Testis (tissue), 3 donors: ENCODE data around the gene FHAD1. TPM values are rescaled to one million over a fixed set of nuclear protein-coding genes. Genes with fewer than 3 reads are reported as not detected.
A peak's percentile ranks its signal among the peaks of the same experiment; 100 is the strongest.

ENCODE experiments used
- DNase-seq: peaks from one replicate; pipeline ENCODE4 v3.0.0-alpha.2; 2019
- H3K27ac ChIP-seq, 2 donors: fragments of 200-600 bp; sonication (generic); one replicate each; pipeline ENCODE4 v1.5.1; 2019
- H3K27me3 ChIP-seq: fragments of 200-600 bp; sonication (generic); one replicate; pipeline ENCODE4 v1.5.1; 2019
- H3K36me3 ChIP-seq: fragments of 200-600 bp; sonication (generic); one replicate; pipeline ENCODE4 v1.5.1; 2017; ENCODE audit warnings: low read depth; ENCODE audit errors: missing control alignments
- H3K4me1 ChIP-seq: fragments of 200-600 bp; sonication (generic); one replicate; pipeline ENCODE4 v1.5.1; 2019
- H3K4me3 ChIP-seq, 2 donors: fragments of 200-600 bp; sonication (generic); one replicate each; pipeline ENCODE4 v1.5.1; 2017 to 2019
- H3K9me3 ChIP-seq: fragments of 200-600 bp; sonication (generic); one replicate; pipeline ENCODE4 v1.5.1; 2017
- POLR2A ChIP-seq: fragments of 450-650 bp; IDR thresholded peaks from one replicate; pipeline ENCODE4 v1.6.1; 2017; ENCODE audit warnings: antibody characterized with exemption, mild to moderate bottlenecking, moderate library complexity
- WGBS, 2 donors: methylation state at CpG; one replicate each; pipeline ENCODE4 v1.1.5; 2018; 5-methylcytosine and 5-hydroxymethylcytosine counted together
- intact Hi-C: fragments of 100-400 bp; cut with DNase I; formaldehyde crosslinking; loops from one replicate; pipeline ENCODE4 v1.15.1; 2023; ENCODE audit warnings: low total_unique reads
- polyA plus RNA-seq: library from polyadenylated mRNA; stranded (reverse); fragments of 350-450 nt; fragmentation: Illumina TruSeq; extraction: RNeasy Lipid Tissue Mini Kit (QIAGEN cat#74804); gene quantifications from one replicate; pipeline ENCODE4 v1.2.3, GENCODE V29; 2014; ENCODE audit warnings: low read depth, low replicate concordance; ENCODE audit not compliant: insufficient read depth
- total RNA-seq, 2 donors: library from RNA; depleted of rRNA; stranded (reverse); fragments of >200 nt; gene quantifications; one replicate each; pipeline ENCODE4 v1.2.3, GENCODE V29; 2016
- TF ChIP-seq, protein P1 (sequence below), 3 experiments: fragments of 450-650 bp in 2 of 3; fragments of 200-600 bp in 1 of 3; sonication (generic) in 1 of 3; IDR thresholded peaks; one replicate each; pipeline ENCODE4 v1.5.1; 2016 to 2019; ENCODE audit warnings: antibody characterized with exemption in 3 of 3, mild to moderate bottlenecking in 2 of 3, moderate library complexity in 1 of 3

FHAD1 gene
- total and polyA plus RNA-seq, 3 donors from 2014 or later, result 22.0 to 73.3 (median 59.0) TPM

DNA sequence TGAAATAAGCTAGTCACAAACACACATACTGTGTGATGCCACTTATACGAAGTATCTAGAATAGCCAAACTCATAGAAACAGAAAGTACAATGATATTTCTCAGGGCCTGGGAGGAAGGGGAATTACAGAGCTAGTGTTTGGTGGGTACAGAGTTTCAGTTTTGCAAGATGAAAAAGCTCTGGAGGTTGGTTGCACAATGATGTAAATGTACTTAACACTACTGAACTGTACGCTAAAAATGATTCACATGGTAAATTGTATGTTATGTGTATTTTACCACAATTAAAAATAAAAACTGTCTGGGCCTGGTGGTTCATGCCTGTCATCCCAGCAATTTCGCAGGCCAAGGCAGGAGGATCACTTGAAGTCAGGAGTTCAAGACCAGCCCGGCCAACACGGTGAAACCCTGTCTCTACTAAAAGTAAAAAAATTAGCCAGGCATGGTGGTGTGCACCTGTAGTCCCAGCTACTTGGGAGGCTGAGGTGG, 15.3 kb upstream of the FHAD1 start:
- no peaks in the 10 kb centered on the region for H3K27me3 ChIP-seq
- no peak overlapping the region for H3K27ac ChIP-seq
- TF ChIP-seq POLR2A, result no peak
- TF ChIP-seq, protein P1, sequence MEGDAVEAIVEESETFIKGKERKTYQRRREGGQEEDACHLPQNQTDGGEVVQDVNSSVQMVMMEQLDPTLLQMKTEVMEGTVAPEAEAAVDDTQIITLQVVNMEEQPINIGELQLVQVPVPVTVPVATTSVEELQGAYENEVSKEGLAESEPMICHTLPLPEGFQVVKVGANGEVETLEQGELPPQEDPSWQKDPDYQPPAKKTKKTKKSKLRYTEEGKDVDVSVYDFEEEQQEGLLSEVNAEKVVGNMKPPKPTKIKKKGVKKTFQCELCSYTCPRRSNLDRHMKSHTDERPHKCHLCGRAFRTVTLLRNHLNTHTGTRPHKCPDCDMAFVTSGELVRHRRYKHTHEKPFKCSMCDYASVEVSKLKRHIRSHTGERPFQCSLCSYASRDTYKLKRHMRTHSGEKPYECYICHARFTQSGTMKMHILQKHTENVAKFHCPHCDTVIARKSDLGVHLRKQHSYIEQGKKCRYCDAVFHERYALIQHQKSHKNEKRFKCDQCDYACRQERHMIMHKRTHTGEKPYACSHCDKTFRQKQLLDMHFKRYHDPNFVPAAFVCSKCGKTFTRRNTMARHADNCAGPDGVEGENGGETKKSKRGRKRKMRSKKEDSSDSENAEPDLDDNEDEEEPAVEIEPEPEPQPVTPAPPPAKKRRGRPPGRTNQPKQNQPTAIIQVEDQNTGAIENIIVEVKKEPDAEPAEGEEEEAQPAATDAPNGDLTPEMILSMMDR (IDR thresholded peaks at IDR 0.05), result no peak
- H3K9me3 ChIP-seq, result no peaks in the 10 kb centered on the region
- no peak overlapping the region for H3K4me3 ChIP-seq
- H3K4me1 ChIP-seq, result no peaks in the 10 kb centered on the region
- DNase-seq, result no peak
- H3K36me3 ChIP-seq, result no peaks in the 10 kb centered on the region
- WGBS, 2 donors, result 78 to 91% methylated on average over 5 of the region's 5 CpGs
- intact Hi-C loops, result no loop called here

GRCh38 chr1:15233689-15234088, 13.3 kb upstream of the FHAD1 start:
- H3K27ac ChIP-seq, result no peak overlapping the region
- no peaks in the 10 kb centered on the region for H3K36me3 ChIP-seq
- no peak overlapping the region for H3K4me3 ChIP-seq
- no peaks in the 10 kb centered on the region for H3K4me1 ChIP-seq
- intact Hi-C loops, result no loop called here
- H3K9me3 ChIP-seq, result no peaks in the 10 kb centered on the region
- no peak for TF ChIP-seq POLR2A
- TF ChIP-seq, protein P1 (IDR thresholded peaks at IDR 0.05), result no peak
- DNase-seq, result no peak
- H3K27me3 ChIP-seq, result no peaks in the 10 kb centered on the region

DNA sequence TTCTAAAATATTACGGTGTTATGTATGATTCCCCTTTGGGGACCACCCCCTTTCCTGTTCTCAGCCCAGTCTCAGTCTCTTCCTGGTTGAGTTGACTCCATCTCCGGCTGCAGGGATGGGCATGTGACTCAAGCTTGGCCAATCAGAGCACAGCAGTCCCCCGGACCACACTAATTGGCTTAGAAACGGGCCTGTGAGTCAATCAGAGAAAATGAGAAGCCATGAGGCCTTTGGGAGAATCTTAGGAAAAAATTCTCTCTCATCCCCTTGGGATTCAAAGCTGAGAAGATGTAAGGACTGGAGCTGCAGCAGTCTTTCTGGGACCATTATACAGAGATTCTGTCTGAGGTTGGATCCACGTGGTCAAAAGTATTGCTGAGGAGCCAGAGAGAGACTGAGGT, 10.7 kb upstream of the FHAD1 start:
- WGBS, 2 donors, result 65 to 68% methylated on average over 5 of the region's 5 CpGs
- Histone ChIP-seq H3K27ac (no peak overlapping the region), H3K4me1 (no peaks in the 10 kb centered on the region), H3K4me3 (peak overlapping the region in 1 of 2 donors; percentile 24), H3K9me3 (no peaks in the 10 kb centered on the region), H3K36me3 (no peaks in the 10 kb centered on the region), H3K27me3 (no peaks in the 10 kb centered on the region)
- intact Hi-C loops, result no loop called here
- no peak for TF ChIP-seq POLR2A
- TF ChIP-seq, protein P1 (IDR thresholded peaks at IDR 0.05), result no peak
- DNase-seq, result peak; percentile 69

DNA sequence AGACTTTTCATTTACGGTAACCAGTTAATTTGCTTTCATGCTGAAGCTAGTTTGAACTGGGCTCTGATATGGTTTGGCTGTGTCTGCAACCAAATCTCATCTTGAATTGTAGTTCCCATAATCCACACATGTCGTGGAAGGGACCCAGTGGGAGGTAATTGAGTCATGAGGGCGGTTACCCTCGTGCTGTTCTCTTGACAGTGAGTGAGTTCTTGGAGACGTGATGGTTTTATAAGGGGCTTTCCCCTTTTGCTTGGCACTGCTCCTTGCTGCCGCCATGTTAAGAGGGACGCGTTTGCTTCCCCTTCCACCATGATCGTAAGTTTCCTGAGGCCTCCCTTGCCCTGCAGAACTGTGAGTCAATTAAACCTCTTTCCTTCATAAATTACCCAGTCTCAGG, 10.3 kb upstream of the FHAD1 start:
- intact Hi-C loops, result no loop called here
- 61 to 75% methylated on average over 9 of the region's 9 CpGs for WGBS, 2 donors

GRCh38 chr1:15238789-15239188, 8.2 kb upstream of the FHAD1 start:
- Histone ChIP-seq H3K27ac (no peak overlapping the region), H3K9me3 (no peaks in the 10 kb centered on the region), H3K36me3 (no peaks in the 10 kb centered on the region), H3K4me1 (no peaks in the 10 kb centered on the region), H3K4me3 (no peak overlapping the region), H3K27me3 (no peaks in the 10 kb centered on the region)
- intact Hi-C loops, result no loop called here
- no peak for DNase-seq
- no peak for TF ChIP-seq POLR2A
- TF ChIP-seq, protein P1 (IDR thresholded peaks at IDR 0.05), result no peak
- WGBS, 2 donors, result 87 to 93% methylated on average over 1 of the region's 1 CpG

More for the DNA sequence above, 10.3 kb upstream of the FHAD1 start:
- Histone ChIP-seq H3K4me3 (peak overlapping the region in 1 of 2 donors; percentile 24), H3K36me3 (no peaks in the 10 kb centered on the region), H3K4me1 (no peaks in the 10 kb centered on the region), H3K9me3 (no peaks in the 10 kb centered on the region), H3K27me3 (no peaks in the 10 kb centered on the region), H3K27ac (no peak overlapping the region)
- TF ChIP-seq, protein P1 (IDR thresholded peaks at IDR 0.05), result no peak
- TF ChIP-seq POLR2A, result no peak
- DNase-seq, result no peak
